Measurements from ENCODE around the gene KIF26B.

The KIF26B gene

DNA sequence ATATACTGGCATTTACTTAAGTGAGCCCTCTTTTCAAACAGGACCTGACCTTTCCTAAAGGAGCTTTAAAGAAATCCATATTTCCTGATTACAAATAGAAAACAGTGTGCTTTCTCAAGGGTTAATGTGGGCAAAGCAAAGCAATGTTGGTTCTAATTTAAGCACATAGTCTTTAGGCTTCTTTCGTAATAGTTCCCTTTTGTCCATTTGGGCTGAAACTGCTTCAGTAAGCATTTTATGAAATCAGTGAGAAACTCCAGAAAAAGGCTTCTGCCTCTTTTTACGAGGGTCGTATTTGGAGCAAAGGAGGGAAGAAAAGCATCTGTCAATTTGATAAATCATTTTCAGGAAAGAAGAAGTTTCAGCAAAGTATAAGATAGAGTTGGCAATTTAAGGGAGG lies 331.2 kb downstream of the KIF26B start:
- Histone ChIP-seq H3K9me3 (ENCODE audit: control insufficient read depth, insufficient read depth, low read length) (no peaks in the 10 kb centered on the region), H3K4me1 (ENCODE audit: insufficient read depth, low read length) (peaks cover 26% of the 10 kb centered on the region), H3K9ac (ENCODE audit: low read depth, low read length) (no peak overlapping the region), H3K36me3 (ENCODE audit: insufficient read depth, low read length) (no peaks in the 10 kb centered on the region)

DNA sequence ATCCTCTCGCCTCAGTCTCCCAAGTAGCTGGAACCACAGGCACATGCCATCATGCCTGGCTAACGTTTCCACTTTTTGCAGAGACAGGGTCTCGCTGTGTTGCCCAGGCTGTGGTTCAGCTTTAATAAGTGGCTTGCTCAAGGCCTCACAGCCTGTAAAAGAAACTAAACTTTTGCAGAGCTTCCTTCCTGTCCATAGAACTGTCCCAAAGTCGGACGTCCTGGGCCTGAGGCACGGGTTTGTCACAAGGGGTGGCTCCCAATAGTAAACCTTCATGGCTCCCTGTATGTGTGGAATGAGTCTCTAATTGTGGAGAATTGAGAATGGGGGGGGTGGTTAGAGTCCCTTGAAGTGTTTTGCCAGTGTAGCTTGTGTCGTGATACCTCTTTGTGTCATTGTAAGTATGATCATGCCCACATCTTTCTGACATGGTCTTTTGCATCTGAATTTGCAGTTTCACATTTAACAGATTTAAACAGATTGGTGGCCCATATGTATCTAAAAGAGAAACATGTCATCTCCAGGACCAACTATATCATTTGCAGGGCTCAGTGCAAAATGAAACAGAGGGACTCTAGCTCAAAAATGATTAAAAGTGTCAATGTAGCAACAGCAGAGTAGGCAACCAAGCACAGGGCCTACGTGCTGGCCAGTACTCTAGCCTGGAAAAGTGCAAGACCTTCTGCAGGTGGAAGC lies 332.1 kb downstream of the KIF26B start:
- Histone ChIP-seq H3K9me3 (ENCODE audit: control insufficient read depth, insufficient read depth, low read length) (no peaks in the 10 kb centered on the region), H3K4me1 (ENCODE audit: insufficient read depth, low read length) (peaks cover 26% of the 10 kb centered on the region), H3K9ac (ENCODE audit: low read depth, low read length) (no peak overlapping the region), H3K36me3 (ENCODE audit: insufficient read depth, low read length) (no peaks in the 10 kb centered on the region)

DNA sequence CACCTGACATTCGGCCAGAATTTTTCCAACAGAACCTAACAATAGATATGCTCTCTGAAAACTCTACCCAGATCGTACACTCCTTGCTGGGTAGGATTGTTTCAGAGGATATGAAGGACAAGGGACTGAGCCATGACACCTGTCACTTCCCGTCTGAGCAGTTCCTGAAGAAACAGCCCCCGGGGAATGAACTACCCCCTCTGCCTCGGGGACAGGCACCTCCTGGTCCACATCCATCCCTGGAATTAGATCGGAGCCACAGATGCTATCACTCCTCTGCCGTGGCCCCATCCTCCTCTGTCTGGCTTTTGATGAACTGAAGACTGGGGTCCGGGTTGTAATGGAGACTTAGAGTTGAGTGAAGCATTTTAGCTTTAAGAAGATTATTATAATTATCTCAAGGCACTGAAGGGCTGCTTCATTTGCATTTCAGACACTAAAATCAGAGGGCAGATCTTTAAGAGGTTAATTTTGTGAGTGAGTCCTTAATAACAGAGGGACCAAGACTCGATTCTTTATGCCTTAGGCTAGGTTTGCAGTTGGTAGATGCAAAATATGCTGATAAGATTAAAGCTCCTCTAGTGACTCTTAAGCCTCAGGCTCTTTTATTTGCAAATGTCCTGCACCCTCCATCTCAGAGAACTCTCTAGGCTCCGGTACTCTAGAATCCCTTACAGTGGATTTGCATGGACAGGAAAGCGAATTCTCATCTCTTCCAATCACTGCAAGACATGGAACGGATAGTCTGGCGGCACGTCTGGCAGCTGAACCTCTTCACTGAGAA lies 333.8 kb downstream of the KIF26B start:
- H3K9ac ChIP-seq (ENCODE audit: low read depth, low read length), result no peak overlapping the region
- H3K4me1 ChIP-seq (ENCODE audit: insufficient read depth, low read length), result peaks cover 20% of the 10 kb centered on the region
- H3K9me3 ChIP-seq (ENCODE audit: control insufficient read depth, insufficient read depth, low read length), result no peaks in the 10 kb centered on the region
- no peaks in the 10 kb centered on the region for H3K36me3 ChIP-seq (ENCODE audit: insufficient read depth, low read length)

DNA sequence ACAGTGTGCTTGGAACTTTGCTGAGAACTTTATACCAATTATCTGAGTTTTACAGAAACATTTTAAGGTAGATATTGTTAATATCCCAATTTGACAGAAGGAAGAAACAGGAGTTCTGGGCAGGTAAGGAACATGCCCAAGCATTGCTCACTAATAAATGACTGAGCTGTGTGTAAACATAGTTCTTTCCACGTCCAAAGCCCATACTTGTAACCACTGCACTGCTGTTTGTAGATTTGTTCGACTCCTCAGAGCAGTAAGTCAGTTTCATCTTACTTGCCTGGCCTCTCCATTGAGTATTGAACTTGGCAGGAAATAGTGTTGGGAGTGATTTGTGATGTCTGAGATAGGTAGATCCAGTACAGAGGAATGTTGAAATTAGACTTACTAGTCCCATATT lies 335.1 kb downstream of the KIF26B start:
- peaks cover 11% of the 10 kb centered on the region; the same call in 1 of the 2 replicates for H3K4me1 ChIP-seq (ENCODE audit: insufficient read depth, low read length)
- H3K9me3 ChIP-seq (ENCODE audit: control insufficient read depth, insufficient read depth, low read length), result no peaks in the 10 kb centered on the region
- H3K9ac ChIP-seq (ENCODE audit: low read depth, low read length), result no peak overlapping the region
- H3K36me3 ChIP-seq (ENCODE audit: insufficient read depth, low read length), result no peaks in the 10 kb centered on the region

DNA sequence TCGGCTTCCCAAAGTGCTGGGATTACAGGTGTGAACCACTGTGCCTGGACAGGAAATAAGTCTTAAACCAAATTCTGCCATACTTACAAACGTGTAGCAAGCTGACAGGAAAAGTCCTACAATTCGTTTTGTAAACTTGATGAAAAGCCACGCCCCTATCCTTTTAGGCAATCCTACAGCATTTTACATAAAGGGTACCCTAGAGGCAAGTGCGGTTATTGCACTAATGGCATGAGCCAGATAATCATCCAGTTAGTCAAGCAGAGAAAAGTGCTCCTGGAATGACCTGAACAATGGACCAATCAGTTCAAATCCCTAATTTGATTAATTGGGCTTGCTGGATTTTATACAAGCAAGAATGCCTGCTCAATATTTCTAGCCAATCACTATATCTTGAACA lies 338.2 kb downstream of the KIF26B start:
- Histone ChIP-seq H3K36me3 (ENCODE audit: insufficient read depth, low read length) (no peaks in the 10 kb centered on the region), H3K9me3 (ENCODE audit: control insufficient read depth, insufficient read depth, low read length) (peaks cover 6% of the 10 kb centered on the region), H3K9ac (ENCODE audit: low read depth, low read length) (no peak overlapping the region), H3K4me1 (ENCODE audit: insufficient read depth, low read length) (peaks cover 11% of the 10 kb centered on the region; the same call in 1 of the 2 replicates)

DNA sequence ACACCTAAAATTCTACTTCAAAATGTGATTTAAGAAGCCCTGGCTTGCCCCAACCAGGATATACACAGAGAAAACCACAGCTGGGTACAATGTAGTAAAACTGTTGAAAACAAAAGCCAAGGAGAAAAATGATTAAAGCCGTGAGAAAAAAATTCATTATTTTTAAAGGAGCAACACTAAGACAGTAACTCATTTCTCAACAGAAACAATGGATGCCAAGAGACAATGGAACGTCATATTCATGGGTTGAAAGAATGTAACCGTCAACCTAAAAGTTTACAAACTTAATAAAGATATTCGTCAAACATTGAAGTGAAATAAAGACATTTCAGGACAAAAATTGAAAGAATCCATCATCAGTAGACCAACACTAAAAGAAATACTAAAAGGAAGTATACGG lies 340.9 kb downstream of the KIF26B start:
- H3K36me3 ChIP-seq (ENCODE audit: insufficient read depth, low read length), result no peaks in the 10 kb centered on the region
- no peaks in the 10 kb centered on the region for H3K4me1 ChIP-seq (ENCODE audit: insufficient read depth, low read length)
- H3K9me3 ChIP-seq (ENCODE audit: control insufficient read depth, insufficient read depth, low read length), result peaks cover 6% of the 10 kb centered on the region
- no peak overlapping the region for H3K9ac ChIP-seq (ENCODE audit: low read depth, low read length)

DNA sequence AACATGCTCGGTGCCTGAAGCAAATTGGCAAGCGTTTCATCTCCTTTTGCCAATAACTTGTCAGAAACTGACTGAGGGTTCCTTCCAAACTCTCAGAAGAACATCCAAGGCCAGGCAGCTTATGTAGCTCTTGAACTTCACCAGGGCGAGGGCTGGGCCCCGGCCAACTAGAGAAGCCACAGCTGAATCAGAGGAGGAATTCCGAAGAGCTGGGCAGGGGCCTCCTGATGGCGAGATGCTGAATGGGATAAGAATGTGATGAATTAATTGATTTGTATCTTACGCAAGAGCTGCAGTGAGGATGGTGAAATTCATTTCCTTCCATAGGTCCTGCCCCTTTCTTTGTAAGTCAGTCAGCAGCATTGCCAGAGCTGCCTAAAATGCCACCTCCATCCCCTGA lies 345.8 kb downstream of the KIF26B start:
- Histone ChIP-seq H3K4me1 (ENCODE audit: insufficient read depth, low read length) (no peaks in the 10 kb centered on the region; the same call in 1 of the 2 replicates), H3K9ac (ENCODE audit: low read depth, low read length) (no peak overlapping the region), H3K9me3 (ENCODE audit: control insufficient read depth, insufficient read depth, low read length) (peaks cover 5% of the 10 kb centered on the region), H3K36me3 (ENCODE audit: insufficient read depth, low read length) (no peaks in the 10 kb centered on the region)

DNA sequence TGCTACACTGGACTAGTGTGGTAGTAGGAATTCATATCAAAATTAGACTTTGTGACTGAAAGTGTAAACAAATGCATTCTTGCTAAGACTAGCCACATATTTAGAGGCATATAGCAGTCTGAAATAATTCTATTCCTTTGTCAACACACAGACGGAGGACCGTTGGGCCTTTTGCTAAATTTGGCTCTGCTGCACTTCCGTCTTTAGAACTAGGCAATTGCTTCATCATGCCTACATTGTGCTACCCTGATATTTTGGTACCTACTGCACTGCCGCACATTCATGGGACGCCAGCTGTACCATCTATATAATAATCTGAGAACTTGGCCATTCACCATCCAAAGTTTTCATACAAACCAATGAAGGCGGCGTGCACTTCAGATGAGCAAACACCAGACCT lies 346.8 kb downstream of the KIF26B start:
- H3K36me3 ChIP-seq (ENCODE audit: insufficient read depth, low read length), result no peaks in the 10 kb centered on the region
- H3K4me1 ChIP-seq (ENCODE audit: insufficient read depth, low read length), result no peaks in the 10 kb centered on the region; the same call in 1 of the 2 replicates
- H3K9me3 ChIP-seq (ENCODE audit: control insufficient read depth, insufficient read depth, low read length), result no peaks in the 10 kb centered on the region
- no peak overlapping the region for H3K9ac ChIP-seq (ENCODE audit: low read depth, low read length)

DNA sequence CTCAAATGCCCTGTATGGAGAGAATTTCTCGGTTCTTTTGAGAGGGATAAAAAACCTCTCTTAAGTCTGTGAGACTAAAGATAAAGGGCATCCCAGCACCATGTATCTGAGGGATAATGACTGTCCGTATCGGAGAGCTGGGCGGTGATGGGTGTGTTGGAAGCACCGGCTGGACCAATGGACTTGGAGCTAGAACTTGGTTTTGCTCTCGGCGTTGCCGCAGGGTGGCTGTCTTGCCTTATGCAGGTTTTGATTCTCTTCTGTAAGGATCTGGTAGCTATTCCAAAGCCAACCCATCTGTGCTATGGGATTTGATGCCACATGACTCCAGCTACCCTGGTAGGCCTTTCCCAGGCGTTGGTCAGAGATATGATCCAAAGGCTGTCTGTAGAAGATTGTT lies 348.8 kb downstream of the KIF26B start:
- Histone ChIP-seq H3K9me3 (ENCODE audit: control insufficient read depth, insufficient read depth, low read length) (no peaks in the 10 kb centered on the region), H3K4me1 (ENCODE audit: insufficient read depth, low read length) (no peaks in the 10 kb centered on the region; the same call in 1 of the 2 replicates), H3K36me3 (ENCODE audit: insufficient read depth, low read length) (no peaks in the 10 kb centered on the region), H3K9ac (ENCODE audit: low read depth, low read length) (no peak overlapping the region)

DNA sequence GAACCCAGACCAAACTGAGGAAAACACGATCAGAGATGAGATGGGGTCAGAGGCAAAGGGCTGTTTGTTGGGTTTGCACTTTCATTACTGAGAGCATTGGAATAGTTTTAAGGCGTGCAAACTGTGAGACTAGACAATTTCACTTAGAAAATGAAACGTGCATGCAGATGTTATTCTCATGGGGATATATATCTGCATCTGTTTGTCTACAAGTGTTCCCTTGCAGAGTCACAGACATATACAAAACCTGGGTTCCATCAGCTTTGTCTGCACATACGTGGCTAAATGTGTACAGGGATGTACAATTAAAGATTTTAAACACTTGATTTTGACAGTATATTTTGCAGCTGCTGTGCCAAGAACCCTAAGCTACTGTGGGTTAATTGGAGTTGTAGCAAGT lies 355.4 kb downstream of the KIF26B start:
- H3K36me3 ChIP-seq (ENCODE audit: insufficient read depth, low read length), result no peaks in the 10 kb centered on the region
- H3K9me3 ChIP-seq (ENCODE audit: control insufficient read depth, insufficient read depth, low read length), result no peaks in the 10 kb centered on the region
- H3K9ac ChIP-seq (ENCODE audit: low read depth, low read length), result no peak overlapping the region
- peaks cover 20% of the 10 kb centered on the region for H3K4me1 ChIP-seq (ENCODE audit: insufficient read depth, low read length)

DNA sequence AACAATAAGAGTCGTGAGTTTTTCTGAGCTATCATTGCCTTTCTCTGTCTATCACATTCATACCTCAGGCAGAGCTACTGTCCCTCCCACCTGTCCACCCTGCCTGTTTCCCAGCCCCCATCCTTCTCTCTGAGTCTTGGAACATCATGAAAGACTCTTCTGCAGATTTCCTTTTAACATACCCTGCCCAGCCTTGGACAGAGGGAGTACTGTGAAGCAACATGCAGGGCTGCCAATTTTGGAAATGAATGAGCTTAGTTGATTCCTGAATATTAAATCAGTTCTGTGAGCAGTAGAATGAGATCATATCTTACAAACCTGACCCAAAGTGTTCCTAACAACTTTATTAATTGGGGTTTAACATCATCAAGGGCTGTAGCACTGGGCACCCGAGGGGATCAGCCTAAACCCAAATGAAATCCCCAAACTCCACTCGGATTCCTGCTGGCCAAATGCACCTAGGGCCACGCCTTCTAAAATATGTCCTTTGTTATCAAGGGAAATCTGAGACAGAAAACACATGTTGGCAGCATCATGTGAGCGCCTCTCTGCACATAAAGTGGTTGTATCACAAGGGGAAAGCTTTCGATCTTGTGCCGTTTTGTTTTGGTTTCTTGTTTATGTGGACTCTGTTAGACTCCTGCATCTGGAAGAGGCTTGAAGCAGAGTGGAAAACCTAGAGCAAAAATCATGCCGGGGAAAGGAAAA lies 357.6 kb downstream of the KIF26B start:
- H3K9ac ChIP-seq (ENCODE audit: low read depth, low read length), result no peak overlapping the region
- no peaks in the 10 kb centered on the region for H3K9me3 ChIP-seq (ENCODE audit: control insufficient read depth, insufficient read depth, low read length)
- no peaks in the 10 kb centered on the region for H3K36me3 ChIP-seq (ENCODE audit: insufficient read depth, low read length)
- H3K4me1 ChIP-seq (ENCODE audit: insufficient read depth, low read length), result peaks cover 20% of the 10 kb centered on the region

DNA sequence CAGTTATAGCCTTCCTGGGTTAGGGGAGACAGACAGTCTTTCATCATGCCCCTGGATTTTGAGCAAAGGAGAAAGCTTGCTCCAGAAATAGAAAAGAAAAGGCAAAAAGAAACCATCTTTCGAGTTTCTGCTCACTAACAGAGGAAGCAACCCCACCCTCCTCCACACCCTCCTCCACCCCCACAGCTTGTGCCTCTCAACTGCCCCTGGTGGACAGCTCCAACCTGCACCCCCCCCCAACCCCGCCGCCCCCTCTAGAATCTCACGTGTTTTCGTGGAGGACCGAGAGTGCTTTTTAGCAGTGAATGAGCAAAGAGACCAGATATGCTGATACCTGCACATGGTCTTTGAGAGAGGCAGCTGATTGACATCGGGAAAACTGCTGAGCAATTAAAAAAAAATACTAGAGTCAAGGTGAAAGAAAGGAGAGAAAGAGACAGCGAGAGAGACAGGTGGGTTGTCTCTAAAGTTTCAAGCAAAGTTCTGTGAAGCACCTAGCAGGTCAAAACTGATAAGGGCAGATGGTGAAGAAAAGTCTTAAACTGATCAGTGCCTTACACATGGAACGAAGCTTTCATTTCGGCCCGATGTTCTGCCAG lies 358.3 kb downstream of the KIF26B start:
- peaks cover 20% of the 10 kb centered on the region for H3K4me1 ChIP-seq (ENCODE audit: insufficient read depth, low read length)
- H3K36me3 ChIP-seq (ENCODE audit: insufficient read depth, low read length), result no peaks in the 10 kb centered on the region
- H3K9me3 ChIP-seq (ENCODE audit: control insufficient read depth, insufficient read depth, low read length), result no peaks in the 10 kb centered on the region
- no peak overlapping the region for H3K9ac ChIP-seq (ENCODE audit: low read depth, low read length)

DNA sequence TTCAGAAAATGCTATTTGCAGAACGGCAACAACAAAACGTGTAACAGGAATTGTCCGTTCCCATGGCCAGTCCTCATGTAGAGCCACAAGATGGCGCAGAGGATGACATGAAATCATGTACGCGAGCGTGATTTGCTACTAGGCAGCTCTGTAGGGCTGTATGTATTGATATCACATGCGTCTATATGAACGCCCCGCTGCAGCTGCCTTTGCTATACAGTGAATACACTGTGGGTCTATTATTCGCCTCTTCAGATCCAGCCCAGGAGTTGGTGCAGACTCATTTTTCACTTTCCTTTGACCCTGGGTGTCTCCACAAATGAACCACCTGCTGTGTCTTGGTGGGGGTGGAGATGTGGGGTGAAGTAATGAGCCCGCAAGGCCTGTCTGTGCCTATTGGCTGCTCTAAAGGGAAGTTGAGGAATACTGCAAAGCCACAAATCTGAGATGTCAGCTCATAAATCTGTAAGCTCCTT lies 361.5 kb downstream of the KIF26B start:
- H3K9me3 ChIP-seq (ENCODE audit: control insufficient read depth, insufficient read depth, low read length), result no peaks in the 10 kb centered on the region
- no peaks in the 10 kb centered on the region for H3K36me3 ChIP-seq (ENCODE audit: insufficient read depth, low read length)
- no peak overlapping the region for H3K9ac ChIP-seq (ENCODE audit: low read depth, low read length)
- peaks cover 13% of the 10 kb centered on the region for H3K4me1 ChIP-seq (ENCODE audit: insufficient read depth, low read length)

DNA sequence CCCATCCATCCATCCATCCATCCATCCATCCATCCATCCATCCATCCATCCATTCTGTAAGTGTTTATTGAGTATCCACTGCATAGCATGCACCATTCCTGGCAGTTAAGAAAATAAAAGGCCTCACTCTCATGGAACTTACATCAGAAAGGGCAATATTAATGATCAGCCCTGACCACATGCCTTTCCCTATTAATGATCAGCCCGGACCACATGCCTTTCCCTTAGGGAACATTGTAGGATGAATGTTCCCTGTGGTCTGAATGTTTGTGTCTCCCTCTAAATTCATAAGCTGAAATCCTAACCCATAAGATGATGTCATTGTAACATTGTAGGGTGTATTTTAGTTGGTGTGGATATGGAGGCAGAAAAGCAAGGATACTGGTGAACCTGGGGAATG lies 365.8 kb downstream of the KIF26B start:
- no peak overlapping the region for H3K9ac ChIP-seq (ENCODE audit: low read depth, low read length)
- H3K9me3 ChIP-seq (ENCODE audit: control insufficient read depth, insufficient read depth, low read length), result no peaks in the 10 kb centered on the region
- no peaks in the 10 kb centered on the region for H3K36me3 ChIP-seq (ENCODE audit: insufficient read depth, low read length)
- H3K4me1 ChIP-seq (ENCODE audit: insufficient read depth, low read length), result no peaks in the 10 kb centered on the region

All from ES-I3 (cell line).